Stimulated activated CD8-positive, alpha-beta memory T cell treated with anti-CD3 and anti-CD28 coated beads, Interleukin-12 subunit alpha, Interleukin-12 subunit beta, amount 100 ng/mL, for 4 hours (primary cell): ENCODE measurements around the gene KRTAP20-2.

Source experiments
- DNase-seq: peaks from one replicate; pipeline ENCODE4 v3.0.0-alpha.2; 2020; ENCODE audit warnings: low read depth

KRTAP20-2 gene

DNA sequence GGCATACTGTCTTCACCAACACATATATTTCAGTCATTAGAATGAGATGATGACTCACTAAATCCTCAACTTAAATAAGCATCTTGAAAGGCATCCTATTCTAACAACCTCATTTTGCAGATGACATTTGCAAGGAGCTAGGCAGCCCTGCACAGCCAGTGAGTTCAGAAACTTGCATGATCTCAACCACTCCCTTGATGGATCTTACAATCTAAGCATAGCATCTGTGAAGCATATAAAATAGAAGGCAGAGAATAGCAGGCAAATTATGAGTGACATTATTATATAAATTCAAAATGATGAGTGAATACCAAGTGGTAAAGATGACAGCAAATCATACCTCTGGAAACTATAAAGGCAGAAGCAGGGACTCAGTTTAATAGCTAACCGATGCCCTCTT lies 39.3 kb downstream of the KRTAP20-2 start:
- DNase-seq = no peak

DNA sequence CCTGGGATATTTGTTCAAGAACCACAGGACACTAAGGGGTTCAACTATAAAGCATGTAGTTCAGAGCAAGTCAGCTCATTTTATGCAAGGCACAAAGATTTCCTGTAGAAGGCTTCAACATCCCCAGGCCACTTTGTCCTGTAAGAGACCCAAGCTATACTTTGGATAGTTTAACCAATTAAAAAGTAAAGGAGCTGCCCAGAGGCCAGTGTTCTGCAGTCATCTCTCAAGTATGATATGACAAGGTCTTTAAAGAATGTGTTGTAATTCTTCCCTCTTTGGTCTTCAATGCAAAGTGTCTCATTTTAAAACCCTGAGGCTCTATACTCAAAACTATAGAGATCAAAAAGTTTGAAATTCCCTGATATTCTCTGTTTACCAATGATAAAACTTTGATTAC lies 41.7 kb downstream of the KRTAP20-2 start:
- DNase-seq = no peak

DNA sequence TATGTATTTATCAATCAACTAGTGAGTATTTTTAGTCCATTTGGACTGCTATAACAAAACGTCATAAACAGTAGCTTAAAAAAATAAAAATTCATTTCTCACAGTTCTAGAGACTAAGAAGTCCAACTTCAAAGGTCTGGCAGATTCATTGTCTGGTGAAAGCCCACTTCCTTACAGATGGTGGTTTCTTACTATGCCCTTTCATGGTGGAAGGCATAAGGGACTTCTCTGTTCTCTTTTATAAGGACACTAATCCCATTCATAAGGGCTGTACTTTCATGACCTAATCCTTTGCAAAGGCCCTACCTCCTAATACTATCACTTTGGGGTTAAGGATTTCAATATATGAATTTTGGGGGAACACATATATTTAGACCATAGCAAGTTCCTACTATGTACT lies 45.6 kb downstream of the KRTAP20-2 start:
- no peak for DNase-seq

DNA sequence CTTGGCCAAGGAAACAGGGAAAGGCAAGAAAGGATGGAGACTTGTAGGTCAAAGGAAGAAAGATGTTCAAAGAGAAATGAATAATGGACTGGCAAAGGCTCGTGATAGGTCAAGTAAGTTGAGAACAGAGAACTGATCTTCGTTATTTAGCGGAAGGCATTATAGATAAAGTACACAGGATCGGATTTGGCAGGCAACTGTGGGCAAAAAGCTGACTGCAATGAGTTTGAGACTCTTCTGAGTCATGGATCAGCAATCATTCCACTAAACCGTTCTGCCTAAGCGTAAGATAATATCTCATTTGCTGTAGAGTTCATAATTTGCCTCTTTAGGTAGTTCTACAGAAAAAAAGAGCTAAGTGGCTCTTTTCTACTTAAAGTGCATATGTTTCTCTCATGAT lies 49.5 kb downstream of the KRTAP20-2 start:
- no peak for DNase-seq
